ENCODE data around the gene RGS10.

The RGS10 gene

GRCh38 chr10:119495021-119495505, 47.5 kb downstream of the RGS10 start:
- no peak for DNase-seq

DNA sequence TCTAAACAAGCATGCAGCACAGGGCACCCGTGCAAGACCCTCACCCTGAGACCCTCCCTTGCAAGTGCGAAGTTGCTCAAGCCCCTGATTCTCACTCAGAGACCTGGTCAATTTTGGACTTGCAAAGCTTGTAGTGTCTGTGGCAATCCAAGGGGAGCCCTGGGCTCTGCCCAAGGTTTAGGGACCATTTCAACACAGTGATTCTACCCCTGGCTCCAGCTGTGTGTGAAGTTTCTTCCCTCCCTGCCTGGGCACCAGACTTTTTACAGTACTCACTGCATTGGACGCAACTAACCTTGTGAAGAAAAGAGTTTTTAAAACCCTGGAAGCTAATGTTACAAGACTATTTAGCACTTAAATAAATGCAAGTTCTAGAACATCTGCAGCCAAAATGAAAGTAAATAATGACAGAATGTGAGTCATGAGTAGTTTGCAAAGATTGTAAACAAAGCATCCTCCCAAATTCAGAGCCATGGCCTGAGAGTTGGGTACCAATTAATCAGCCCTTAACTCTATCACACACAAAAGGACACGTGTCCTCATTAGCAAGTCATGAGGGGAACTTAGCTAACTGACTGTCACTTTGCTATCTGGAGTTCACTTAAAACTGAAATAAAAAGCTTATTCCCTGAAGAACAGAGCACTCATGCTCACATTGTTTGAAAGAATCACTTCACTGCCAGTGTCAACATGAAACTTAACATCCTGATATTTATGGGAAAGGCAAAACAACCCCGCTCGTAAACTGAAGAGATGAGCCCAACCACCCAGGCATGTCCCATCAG, 48.1 kb downstream of the RGS10 start:
- DNase-seq, result no peak

DNA sequence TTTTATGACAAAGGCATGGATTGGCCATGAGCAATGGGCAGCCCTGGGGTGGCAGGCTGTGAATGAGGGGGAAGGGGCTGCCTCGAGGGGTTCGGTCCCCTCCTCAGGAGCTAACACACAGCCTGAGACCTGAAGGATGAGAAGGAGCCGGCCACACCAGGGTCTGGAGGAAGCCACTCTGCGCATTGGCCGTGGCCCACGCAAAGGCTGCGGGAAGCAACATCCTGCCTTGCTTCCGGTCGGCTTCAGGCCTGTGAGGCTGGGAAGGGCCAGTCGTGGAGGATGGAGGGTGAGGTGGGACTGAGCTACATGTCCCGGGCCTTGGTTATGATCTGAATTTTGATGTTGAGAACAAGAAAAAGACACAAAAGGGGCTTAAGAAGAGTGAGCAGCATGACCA, 49.4 kb downstream of the RGS10 start:
- no peak for DNase-seq

- no peak for DNase-seq
These were observed 50.4 kb downstream of the RGS10 start for GRCh38 chr10:119491966-119492757.

DNA sequence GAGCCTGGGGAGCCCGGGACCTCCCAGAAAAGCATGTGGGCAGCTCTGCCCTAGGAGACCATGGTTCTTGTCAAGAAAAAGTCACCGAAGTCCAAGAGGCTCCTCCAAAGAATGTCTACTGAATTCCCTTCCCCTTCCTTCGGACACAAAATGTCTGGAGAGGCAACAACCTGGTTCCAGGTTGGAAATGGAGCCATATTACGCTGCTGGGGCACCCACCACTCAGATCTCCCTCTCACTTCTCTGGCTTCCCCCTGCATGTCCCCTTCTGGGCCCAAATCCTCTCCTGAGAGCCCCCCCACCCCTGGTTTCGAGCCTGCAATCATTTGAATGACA, 52.6 kb downstream of the RGS10 start:
- DNase-seq, result no peak

DNA sequence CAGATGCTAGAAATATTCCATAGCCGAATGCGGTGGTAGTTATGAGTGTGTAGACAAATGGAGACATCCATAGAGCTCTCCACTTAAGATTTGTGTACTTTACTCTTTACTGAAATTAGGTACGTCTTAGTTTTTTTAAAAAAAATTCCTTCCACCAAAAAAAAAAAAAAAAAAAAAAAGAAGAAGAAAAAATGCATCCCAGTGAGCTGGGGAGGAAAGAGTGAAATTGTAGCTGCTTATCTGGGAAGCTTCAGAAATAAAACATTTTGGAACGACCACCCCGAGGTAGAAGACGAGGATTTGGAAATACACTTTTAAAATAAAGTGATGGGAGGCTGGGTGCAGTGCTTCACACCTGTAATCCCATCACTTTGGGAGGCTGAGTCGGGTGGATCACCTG, 53.8 kb downstream of the RGS10 start:
- DNase-seq, result no peak

- DNase-seq, result no peak
These were observed 58.7 kb downstream of the RGS10 start for GRCh38 chr10:119483839-119484238.

DNA sequence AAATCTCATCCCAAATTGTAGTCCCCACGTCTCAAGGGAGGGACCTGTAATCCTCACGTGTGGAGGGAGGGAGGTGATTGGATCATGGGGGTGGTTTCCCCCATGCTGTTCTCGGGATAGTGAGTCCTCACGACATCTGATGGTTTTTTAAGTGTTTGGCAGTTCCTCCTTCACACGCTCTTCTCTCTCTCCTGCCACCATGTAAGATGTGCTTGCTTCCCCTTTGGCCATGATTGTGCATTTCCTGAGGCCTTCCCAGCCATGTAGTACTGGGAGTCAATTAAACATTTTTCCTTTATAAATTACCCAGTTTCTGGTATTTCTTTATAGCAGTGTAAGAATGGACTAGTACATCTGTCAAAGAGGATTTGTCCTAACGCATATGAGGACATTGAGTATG, 59.5 kb downstream of the RGS10 start:
- DNase-seq, result no peak

GRCh38 chr10:119481781-119482426, 60.6 kb downstream of the RGS10 start:
- no peak for DNase-seq

- DNase-seq, result no peak
These were observed 61.9 kb downstream of the RGS10 start for GRCh38 chr10:119480667-119481066.

DNA sequence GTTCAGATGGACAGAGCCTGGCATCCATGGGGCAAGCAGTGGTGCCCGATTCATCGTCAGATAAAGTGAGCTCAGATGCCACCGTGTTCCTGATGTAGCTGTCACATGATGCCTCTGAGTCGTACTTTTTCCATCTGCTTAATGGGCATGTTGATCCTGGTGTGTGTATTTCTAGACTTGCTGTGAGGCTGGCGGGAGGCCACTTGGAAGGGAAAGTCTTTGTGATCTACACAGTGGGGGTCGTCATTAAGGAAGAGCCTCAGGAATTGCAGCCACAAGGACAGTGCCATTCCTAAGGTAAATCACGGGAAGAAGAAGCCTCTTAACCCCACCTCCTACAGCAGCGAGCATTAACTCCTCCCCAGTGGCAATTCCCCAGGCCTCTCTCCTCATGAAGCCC, 63.0 kb downstream of the RGS10 start:
- DNase-seq, result no peak

DNA sequence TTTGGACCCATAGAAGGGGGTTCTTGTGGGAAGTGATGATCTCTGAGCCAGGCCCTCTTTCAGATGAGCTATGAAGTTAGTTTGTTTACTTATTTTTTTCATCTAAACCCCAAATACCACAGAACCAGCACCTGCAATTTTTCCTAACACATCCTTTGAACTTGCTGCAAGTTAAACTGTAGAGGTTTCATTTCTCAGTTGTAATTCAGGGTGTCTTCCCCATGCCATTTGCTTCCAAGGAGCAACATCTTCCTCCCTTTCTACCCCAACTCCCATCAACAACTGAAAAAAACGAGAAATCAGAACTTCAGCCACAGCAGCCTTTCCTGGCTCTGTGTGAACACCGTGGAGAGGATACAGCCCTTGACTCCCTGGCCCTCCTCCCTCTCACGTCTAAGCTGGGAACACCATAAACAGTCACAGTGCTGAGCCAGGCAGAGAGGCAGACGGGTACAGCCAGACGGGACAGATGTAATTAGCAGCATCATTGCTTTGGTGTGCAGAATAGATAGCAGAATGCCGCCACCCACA, 63.6 kb downstream of the RGS10 start:
- DNase-seq, result no peak

DNA sequence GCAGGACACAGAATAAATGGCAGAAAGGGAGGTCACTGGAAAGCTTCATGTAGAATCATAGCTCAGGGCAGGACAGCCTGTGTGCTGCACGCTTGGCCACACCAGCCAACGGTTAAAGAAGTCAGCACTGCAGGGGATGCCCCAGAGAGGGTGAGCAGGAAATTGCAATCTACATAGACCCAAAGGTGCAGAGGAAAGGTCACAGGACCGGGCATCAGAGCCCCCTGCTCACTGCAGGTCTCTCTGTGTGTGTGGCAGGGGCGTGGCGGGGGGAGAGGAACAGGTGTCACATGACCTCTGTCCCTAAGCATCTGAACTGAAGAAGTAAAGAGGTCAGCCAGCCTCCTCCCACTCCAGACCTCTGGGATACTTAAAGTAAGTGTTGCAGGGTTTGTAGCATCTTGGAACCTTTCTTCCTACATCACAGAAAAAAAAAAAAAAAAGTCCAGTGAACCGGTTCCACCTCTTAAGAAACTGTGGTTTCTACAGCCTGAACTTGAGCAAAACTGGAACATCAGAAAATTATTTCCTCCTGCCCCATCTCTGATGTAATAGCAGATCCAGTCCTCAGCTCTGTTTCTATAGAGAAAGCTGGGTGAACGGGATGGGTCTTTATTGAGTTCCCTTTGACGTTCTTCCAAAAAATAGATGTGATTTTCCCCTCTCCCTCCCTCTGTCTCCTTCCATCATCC, 64.3 kb downstream of the RGS10 start:
- DNase-seq, result peak; percentile 47

- DNase-seq, result no peak
These were observed 65.1 kb downstream of the RGS10 start for GRCh38 chr10:119477444-119477843.

- DNase-seq, result no peak
These were observed 67.9 kb downstream of the RGS10 start for GRCh38 chr10:119474606-119475005.

GRCh38 chr10:119473771-119474170, 68.7 kb downstream of the RGS10 start:
- DNase-seq, result no peak

DNA sequence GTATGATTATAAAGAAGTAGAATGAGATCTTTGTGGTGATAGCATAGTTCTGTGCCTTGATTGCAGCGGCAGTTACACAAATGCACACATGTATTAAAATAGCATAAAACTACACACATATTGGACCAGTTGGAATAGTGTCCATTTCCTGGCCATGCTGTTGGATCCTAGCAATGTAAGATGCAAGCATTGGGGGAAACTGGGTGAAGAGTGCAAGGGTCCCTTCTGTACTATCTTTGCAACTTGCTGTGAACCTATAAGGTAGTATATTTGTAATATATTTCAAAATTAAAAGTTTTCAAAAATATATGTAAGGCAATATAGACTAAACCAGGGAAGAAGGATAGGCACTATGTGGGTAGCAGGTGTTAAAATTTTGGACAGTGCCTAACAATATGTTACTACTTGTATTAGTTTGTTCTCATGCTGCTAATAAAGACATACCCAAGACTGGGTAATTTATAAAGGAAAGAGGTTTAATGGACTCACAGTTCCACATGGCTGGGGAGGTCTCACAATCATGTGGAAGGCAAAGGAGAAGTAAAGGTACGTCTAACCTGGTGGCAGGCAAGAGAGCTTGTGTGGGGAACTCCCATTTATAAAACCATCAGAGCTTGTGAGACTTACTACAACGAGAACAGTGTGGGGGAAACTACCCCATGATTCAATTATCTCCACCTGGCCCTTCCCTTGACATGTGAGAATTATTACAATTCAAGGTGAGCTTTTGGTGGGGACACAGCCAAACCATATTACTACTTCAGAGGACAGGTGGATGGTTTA, 71.4 kb downstream of the RGS10 start:
- no peak for DNase-seq

DNA sequence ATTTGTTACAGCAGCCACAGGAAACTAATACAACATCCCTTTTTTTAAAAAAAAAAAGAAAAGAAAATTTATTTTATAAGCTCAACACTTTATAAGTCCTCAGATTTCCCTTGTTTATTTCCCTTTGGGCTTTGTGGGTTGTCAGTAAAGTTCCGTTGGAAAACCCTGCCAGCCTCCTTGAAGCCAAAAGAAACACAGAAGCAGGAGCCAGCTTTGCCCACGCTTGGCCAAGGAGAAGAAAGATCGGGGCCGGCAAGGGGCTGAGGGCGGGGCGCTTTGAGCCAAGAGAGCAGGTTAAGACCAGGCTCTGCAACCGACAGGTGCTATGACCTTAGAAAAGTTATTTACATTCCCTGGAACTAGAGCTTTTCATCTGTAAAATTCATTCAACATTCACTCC, 72.7 kb downstream of the RGS10 start:
- no peak for DNase-seq

GRCh38 chr10:119469325-119469707, 73.2 kb downstream of the RGS10 start:
- no peak for DNase-seq

DNA sequence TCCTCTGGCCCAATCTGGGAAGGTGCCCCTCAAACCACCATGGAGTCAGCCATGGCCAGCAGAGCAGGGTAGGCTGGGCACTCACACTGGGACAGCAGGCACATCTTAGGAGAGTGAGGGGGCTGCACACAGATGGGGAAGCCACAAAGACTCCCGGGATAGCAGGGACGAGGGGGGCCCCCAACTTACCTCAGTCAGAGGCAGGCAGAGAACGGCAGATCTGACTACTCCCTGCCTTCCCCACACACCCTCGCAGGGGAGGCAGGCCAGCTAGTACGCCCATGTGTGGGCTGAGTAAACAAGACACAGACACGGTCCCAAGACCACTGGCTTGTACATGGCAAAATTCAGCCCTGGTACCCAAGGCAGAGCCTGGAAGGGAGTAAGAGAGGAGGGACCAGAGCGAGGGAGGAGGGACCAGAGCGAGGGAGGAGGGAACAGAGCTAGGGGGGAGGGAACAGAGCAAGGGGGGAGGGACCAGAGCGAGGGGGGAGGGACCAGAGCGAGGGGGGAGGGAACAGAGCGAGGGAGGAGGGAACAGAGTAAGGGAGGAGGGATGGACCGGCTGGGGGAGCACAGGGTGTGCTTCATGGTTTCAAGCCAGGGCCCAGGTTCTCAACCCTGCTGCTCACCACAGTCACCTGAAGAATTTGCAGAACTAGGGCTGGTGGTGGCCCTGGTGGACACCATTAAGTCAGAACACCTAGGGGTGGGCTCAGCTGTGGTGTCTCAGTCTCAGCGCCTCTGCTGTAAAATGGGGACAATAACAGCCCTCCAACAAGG, 73.8 kb downstream of the RGS10 start:
- DNase-seq, result no peak

DNA sequence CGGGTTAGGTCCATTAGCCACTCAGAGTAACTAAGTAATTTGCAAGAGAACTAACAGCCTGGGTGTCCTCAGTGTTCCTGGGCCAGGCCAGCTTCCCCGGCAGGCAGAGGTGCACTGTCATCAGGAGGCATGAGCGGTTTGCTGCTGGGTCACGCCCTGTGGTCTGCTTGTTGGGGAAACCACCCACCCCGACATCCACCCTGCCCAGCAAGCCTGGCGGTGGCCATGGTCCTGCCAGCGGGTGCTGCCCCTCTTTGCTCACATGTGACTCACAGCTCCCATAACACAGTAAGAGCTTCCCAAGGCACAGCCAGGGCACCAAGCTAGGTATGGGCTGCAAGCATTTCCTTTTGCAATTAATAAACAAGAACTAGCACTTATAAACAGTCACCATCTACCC, 75.9 kb downstream of the RGS10 start:
- peak; percentile 26 for DNase-seq

Data from CD4-positive, alpha-beta T cell treated with Interleukin-15 for 1 hour (primary cell).